OCI-M2 (cell line): Measurements from ENCODE around the gene LY6G5C.

Experiments used
- DNase-seq: peaks from one replicate; lab custom pipeline; 2025; ENCODE audit not compliant: unreplicated experiment; lab: John Stamatoyannopoulos, UW

The LY6G5C gene

GRCh38 chr6:31691564-31692108 lies 10.8 kb upstream of the LY6G5C start:
- DNase-seq: no peak

DNA sequence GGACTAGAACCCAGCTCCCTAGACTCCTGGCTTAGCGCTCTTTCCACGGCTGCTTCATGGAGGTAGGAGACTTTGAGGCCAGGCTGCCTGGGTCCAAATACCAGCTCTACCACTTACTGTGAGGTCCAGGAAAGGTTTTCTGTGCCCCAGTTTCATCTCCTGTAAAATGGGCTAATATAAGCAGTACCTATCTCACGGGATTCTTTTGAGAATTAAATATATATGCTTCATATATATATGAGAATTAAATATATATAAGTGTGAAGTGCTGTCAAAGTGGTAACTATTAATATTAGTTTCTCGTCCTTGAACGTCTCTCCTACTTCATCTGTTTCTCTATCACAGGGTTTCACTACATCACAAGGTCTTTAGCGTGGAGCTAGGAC lies 10.2 kb upstream of the LY6G5C start:
- DNase-seq: no peak

- peak; percentile 70 for DNase-seq
These were observed 9.6 kb upstream of the LY6G5C start for GRCh38 chr6:31690231-31691077.

DNA sequence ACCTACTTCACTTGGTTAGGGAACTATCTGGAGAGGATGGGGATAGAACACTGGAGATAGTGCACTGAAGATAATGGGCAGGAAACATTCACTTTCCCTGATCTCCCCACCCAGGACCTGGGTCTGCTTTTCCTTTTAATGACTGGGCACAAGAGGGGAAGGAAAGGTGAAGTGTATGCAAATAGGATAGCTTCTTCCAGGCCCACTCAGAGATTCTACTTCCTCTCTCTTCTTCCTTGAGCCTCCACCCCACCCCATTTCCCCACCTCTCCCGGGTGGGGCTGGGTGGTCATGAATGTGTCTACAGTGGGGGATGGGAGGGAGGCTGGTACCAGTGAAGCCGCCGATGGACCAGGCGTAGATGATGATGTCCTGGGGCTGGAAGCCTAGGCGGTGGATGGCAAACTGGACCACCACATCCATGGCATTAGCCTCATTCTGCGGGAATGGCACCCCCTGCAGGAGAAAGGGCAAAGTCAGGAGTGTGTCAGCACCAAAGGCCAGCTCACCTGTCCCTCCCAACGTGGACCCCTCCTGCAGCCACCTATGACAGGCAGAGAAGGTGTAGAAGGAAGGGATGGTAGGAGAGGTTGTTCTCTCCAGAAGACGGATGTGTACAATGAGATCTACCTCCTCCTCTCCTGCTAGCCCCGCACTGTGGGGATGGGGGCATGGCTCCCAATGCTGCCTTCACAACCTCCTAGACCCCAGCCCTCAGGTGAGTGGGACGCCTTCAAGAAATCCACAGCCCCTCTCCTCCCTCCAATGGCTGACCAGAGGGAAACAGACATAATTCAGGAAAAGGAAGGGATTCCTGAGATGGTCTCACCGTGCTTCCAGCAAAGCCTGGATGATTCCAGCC lies 8.6 kb upstream of the LY6G5C start:
- DNase-seq: no peak

DNA sequence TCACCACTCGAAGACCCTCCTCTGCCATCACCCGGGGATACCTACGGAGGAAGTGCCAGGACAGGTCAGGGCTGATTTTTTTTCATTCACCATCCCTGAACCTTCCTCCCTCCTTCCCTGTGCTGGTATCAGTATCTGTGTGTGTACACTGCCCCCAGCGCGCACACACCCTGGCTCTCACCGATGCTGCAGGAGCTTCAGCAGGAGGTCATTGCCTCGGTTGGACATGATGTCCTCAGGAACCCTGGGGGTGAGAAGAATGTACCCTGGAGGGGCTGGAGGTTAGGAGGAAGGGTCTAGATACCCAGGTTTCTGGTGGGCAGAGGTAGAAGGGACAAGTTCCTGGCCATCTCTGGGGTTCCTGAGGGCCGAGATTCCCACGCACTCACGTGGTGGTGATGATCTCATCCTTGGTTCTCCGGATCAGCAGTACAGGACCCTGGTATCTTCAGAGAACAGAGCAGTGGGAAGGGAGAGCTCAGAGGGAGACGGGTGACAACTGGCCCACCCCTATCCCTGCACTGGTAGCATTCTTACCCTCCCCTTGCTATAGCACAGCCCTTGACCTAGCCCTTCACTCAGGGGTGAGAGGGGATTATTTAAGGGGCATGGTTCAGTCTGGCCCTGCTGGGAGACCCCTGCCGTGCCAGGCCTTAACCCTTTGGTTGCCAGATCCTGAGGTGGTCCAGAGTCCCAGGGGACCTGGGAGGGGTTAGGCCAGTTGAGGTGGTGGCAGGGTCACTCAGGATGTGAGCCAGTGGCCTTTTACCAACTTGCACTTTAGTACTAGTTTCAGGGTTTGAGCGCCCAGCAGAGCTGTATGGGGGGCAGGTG lies 7.2 kb upstream of the LY6G5C start:
- no peak for DNase-seq

GRCh38 chr6:31687321-31687720 lies 6.5 kb upstream of the LY6G5C start:
- no peak for DNase-seq

- no peak for DNase-seq
These were observed 5.6 kb upstream of the LY6G5C start for GRCh38 chr6:31686483-31686882.

GRCh38 chr6:31683591-31683990 lies 2.7 kb upstream of the LY6G5C start:
- no peak for DNase-seq

- DNase-seq: no peak
These were observed 336 bp upstream of the LY6G5C start for GRCh38 chr6:31681135-31681671.

DNA sequence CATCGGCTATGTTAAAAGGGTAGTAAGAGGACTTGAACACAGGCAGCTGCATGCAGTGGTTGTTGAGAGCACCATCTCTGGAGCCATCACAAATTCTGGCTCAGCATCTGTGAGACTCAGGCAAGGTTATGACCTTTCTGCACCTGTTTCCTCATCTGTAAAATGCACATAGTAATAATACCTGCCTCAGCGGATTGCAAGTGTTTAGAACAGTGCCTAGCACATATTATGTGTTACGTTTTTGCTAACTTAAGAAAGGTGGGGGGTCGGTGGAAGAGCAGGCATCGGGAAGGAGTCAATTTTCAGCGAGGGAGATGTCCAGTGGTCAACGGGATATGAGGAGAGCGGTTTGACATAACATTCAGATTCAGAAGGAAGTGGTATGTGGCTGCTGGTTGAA lies 2.9 kb downstream of the LY6G5C start:
- DNase-seq: no peak

DNA sequence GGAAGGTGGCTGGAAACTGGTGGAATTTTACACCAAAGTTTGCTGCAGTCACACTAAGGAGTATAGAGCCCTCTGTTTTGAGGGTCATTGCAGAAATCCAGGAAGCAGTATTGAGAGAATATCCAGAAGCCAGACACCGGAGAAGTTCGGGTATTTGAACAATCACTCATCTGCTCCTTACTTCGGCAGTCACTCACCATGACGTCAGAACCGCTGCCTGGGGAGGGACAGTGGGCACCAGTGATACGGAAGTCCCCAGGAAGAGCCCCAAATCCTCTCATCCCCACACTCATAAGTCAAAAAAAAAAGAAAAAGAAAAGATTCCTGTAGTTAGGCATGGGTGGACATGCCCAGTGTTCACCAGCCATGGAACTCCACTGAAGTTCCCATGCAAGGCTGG lies 4.0 kb downstream of the LY6G5C start:
- DNase-seq: no peak

DNA sequence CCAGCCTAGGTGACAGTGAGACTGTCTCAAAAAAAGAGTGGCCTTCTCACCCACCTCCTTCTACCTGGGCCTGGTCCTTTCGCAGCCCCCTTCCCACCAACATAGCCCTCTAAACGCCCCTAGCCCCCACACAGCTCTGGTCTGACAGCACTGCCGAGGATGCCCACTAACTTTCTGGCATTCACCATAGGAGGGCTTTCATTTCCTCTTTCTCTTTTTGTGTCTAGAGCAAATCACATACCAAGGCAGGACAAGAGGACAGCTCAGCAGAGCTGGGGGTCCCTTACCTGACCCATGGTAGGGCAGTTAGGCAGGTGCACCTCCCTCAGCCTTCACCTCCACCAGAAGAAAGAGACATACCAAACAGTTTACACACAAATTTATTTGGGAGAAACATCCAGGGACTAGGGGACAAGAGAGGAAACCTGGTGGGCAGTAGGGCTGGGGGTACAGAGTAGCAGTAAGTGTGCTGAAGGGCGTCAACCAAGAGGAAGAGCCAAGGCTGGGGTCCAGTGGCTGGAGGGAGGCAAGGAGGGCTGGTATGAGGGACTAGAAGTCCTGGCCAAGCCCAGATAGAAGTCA lies 4.5 kb downstream of the LY6G5C start:
- DNase-seq: no peak

GRCh38 chr6:31669676-31670075 lies 11.2 kb downstream of the LY6G5C start, which contains the start of gene LY6G5B:
LY6G5B (plus strand) TSS chr6:31669976; CDS start chr6:31670951, 975 bp downstream.
- no peak for DNase-seq

DNA sequence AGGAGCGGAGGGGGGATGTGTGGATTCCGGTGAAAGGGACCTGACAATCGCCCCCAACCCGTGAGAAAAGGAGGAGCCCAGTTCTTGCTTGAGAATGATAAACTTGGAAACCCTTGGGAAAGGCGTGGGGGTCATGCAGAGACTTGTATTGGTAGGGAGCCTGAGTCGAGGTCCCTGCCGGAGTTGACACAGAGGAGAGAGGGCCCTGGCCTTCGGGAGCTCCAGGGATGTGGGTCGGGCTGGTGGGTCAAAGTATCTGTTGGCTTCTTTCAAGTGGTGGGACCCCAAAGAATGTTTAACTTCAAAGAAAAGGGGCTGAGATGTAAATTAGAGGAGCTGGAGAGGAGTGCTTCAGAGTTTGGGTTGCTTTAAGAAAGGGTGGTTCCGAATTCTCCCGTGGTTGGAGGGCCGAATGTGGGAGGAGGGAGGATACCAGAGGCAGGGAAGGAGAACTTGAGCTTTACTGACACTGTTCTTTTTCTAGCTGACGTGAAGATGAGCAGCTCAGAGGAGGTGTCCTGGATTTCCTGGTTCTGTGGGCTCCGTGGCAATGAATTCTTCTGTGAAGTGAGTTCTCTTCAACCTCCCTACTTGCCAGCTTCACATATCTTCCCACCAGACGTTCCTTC lies 14.4 kb downstream of the LY6G5C start:
- no peak for DNase-seq

- DNase-seq: peak; percentile 93
These were observed 15.1 kb downstream of the LY6G5C start, which contains the start of gene CSNK2B for GRCh38 chr6:31665501-31666336. CSNK2B (plus strand) TSS chr6:31666080; CDS start chr6:31666832, 752 bp downstream.

GRCh38 chr6:31664790-31665500 lies 15.9 kb downstream of the LY6G5C start, which contains the start of gene GPANK1:
GPANK1 (minus strand) TSS chr6:31664997; CDS start chr6:31664478, 519 bp downstream.
- peak; percentile 68 for DNase-seq

DNA sequence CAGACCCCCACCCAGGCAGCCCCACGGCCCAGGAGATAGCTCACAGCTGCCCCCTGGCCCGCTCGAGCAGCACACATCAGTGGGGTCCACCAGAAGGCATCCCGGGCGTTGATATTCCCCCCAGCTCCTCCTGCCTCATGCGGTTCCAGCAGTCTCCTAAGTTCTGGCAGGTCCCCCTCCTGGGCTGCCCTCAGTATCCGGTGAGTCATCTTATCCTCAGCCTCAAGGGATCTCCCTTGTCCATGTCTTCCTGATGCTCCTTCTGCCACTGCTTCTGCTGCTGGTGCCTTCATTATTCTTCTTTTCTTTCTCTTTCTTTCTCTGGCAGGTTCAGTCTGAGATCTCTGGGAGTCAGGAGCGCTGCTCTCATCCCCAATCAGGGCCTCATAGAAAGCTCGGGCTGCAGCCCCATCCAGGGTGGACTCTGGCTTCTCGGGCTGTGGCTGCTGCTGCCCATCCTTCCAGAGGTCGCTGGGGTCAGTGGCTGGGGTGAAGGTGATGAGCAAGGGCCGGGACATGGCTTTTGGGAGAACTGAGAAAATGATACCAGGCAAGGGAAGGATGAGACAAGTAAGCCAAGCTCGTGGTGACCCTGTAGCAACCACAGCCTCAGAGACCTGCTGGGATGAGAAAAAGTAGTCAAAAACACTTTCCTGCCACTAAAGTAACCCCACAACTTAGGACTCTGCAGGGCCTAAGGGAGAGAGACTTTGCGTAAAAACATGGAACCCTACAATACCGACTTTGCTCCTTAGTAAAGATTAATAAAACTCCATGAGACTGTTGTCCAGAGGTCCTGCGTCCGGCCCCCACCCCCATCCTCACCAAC lies 16.7 kb downstream of the LY6G5C start:
- no peak for DNase-seq
